Middle frontal gyrus (tissue), 1 donor: ENCODE data around the gene SPTBN2.

Source experiments
- DNase-seq: peaks from one replicate; pipeline ENCODE4 v3.0.0-alpha.2; 2015; ENCODE audit warnings: low spot score; ENCODE audit errors: extremely low spot score

Gene SPTBN2

DNA sequence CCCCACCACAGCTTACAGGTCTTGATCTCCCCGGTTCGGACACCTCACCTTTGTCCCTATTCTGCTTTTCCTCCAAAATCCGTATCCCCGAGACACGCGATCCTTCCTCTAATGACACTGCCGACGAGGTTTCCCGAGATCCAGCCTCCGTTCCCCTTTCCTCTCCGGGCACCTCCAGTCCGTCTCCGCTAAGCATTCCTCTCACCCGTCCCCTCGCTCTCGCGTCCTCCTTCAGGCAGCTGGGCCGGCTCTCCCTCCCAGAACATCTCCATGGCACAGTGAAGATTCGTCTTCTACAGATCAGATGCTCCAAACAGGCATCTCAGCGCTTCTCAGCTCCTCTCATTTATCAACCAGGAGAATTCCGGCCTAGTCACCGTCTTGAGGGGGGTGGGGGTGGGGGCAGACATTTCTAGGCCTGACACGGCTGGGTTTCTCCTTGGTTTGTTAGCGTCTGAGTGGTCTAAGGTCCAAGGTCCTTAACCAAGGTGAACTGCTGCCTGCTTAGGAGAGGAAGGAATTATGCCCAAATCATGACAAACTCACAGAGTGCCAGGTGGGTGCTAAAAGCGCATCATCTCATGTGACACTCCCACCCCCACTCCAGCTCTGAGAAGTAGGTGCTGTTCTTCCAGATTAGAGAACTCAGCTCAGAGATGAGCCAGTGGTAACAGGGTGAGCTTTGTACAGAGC, at the start of gene SPTBN2:
Gene SPTBN2, minus strand, starts transcription at position 524 of the 693 bp plus-strand sequence. CDS start 7,976 bp downstream, outside the sequence.
- peak; percentile 37 for DNase-seq

- no peak for DNase-seq
These were observed 39.8 kb upstream of the SPTBN2 start for GRCh38 chr11:66768818-66769217.

- no peak for DNase-seq
These were observed 39.1 kb upstream of the SPTBN2 start for GRCh38 chr11:66768088-66768521.

DNA sequence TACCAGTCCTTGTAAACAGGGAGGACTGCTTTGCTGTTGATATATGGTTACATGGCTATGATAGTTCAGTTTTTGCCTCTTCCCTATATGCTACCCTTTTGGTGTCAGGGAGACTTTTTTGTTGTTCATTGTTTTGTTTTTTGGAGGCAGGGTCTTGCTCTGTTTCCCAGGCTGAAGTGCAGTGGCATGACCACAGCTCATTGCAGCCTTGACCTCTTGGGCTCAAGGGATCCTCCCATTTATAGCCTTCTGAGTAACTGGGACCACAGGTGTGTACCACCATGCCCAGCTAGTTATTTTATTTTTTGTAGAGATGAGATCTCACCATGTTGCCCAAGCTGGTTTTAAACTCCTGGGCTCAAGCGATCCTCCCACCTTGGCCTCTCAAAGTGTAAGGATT, 38.6 kb upstream of the SPTBN2 start:
- DNase-seq = no peak

GRCh38 chr11:66766681-66767080, 37.7 kb upstream of the SPTBN2 start:
- no peak for DNase-seq

DNA sequence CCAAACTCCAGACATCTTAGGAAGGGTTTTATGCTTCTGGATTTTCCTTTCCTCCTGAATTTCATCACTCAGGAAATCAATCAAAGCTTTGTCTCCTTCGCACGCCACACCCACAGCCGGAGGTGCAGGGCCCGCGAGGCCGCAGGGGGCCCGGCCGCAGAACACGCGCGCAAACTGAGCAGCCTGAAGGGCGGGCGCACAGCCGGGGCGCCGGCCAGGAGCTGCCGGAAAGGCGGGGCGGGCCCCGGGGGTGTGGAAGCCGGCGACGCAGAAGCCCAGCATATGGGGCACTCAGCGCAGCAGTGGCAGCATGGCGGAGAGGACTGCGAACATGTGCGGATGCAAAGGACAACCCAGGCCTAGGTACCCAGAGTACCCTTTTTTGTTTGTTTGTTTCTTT, 33.1 kb upstream of the SPTBN2 start:
- DNase-seq = no peak

DNA sequence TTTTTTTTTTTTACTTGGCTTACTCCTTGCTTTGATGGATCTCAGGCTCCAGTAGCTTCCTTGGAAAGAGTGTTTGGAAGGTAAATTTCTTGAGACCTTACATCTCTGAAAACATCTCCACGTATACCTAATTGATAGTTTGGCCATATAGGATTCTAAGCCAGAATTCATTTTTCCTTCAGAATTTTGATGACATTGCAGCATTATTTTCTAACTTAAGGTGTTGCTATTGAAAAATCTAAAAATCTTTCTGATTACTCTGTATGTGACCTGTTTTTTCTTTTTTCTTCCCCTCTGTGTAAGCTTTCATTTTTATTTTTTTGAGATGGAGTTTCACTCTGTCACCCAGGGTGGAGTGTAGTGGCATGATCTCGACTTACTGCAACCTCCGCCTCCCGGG, 23.1 kb upstream of the SPTBN2 start:
- DNase-seq = no peak

GRCh38 chr11:66749091-66749490, 20.1 kb upstream of the SPTBN2 start:
- DNase-seq = no peak

DNA sequence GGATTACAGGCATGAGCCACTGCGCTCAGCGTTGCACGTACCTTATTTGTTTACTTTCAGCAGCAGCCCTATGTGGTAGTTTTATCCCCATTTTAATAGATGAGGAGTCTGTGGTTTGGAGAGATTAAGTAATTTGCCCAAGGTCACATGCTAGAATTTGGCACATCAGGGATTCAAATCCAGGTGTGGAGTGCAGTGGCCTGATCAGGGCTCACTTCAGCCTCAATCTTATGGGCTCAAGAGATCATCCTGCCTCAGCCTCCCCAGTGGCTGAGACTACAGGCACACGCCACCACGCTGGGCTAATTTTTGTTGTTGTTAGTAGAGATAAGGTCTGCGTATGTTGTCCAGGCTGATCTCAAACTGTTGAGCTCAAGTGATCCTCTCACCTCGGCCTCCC, 18.5 kb upstream of the SPTBN2 start:
- DNase-seq = no peak

DNA sequence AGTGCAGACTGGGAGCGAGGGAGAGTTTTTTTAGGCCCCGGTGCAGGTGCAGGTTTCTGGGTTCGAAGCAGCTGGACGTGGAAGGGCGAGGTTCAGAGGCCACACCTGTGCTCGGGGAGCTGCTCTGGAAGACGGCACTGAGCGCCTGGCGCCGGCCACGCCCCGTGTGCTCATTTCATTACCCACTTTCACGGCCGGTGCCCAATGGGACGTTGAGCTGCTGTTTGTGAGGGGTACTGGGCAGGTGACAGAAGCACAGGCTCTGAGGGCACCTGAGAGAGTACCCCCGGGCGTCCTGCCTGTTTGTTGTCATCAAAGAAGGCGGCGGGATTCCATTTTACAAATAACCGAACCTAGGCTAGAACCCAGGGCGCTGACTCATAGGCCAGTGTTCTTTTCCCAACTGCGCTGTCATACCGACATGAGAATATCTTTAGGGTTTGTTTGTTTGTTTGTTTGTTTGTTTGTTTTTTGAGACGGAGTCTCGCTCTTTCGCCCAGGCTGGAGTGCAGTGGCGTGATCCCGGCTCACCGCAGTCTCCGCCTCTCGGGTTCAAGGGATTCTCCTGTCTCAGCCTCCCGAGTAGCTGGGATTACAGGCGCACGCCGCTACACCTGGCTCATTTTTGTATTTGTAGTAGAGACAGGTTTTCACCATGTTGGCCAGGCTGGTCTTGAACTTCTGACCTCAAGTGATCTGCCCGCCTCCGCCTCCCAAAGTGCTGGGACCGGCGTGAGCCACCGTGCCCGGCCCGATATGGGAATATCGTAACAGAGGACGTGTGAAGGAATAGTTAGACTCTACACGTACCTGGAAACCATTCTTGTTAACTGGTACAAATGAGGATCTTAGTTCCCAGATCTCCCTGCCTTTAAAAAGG, 16.6 kb upstream of the SPTBN2 start:
- no peak for DNase-seq

- DNase-seq = peak; percentile 65
These were observed 15.7 kb upstream of the SPTBN2 start for GRCh38 chr11:66744485-66745355.

DNA sequence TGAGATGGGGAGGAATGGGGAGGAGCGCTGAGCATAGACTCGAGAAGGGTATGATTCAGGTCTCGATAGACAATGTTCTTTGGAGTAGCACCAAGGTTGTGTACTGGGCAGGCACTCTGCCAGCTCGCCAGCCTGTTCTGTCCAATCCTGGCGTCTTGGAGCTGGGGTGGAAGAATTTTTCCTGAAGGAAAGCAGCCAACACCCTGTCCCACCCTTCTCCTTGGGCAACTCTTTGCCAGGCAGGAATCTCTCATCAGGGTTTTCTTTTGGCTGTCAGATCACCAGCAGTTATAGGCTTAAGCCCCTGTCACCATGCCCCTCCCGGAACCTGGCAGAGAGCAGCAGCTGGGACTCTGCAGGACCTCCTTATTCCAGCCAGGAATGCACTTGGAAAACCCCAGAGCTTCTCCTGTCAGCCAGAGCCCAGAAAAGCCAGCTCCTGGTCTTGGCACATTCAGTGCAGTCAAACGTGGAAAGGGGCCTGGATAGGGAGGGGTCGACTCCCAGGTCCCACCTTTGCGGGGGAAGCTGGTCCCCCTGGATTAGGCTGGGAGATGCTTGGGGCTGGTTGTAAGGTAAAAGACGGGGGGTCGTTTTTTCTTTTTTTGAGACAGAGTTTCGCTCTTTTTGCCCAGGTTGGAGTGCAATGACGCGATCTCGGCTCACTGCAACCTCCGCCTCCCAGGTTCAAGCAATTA, 14.4 kb upstream of the SPTBN2 start:
- no peak for DNase-seq

GRCh38 chr11:66741153-66741552, 12.1 kb upstream of the SPTBN2 start:
- no peak for DNase-seq

GRCh38 chr11:66739983-66740382, 11.0 kb upstream of the SPTBN2 start:
- no peak for DNase-seq

GRCh38 chr11:66734215-66734614, 5.2 kb upstream of the SPTBN2 start:
- DNase-seq = no peak

GRCh38 chr11:66729447-66729846, 431 bp upstream of the SPTBN2 start:
- DNase-seq = no peak

DNA sequence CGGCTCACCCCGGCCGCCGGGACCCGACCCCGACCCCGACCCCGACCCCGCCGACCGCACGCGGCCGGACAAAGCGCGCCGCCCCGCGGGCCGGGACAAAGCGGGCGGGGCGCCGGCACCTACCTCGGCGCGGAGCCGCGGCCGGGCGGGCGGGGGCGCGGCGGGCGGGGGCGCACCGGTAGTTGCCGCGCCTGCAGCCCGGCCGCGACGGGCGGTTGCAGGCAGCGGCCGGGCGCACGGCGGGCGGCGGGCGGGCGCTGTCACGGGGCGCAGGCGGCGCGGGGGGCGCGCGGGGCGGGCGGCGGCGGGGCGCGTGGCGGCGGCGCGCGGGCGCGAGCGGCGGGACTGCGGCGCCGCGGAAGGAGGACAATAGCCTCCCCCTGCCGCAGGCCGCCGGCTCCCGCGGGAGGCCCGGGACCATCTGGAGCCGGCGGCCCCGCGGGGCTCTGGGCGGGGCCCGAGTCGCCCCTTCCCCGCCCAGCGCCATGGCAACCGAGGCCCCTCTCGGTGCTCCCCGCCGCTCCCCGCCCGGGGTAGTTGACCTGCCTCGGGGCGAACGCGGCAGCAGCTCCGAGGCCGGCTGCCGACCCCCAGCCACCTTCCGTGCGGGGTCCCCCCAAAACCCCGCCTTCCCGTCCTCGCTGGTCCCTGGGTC, 851 bp downstream of the SPTBN2 start:
- no peak for DNase-seq

DNA sequence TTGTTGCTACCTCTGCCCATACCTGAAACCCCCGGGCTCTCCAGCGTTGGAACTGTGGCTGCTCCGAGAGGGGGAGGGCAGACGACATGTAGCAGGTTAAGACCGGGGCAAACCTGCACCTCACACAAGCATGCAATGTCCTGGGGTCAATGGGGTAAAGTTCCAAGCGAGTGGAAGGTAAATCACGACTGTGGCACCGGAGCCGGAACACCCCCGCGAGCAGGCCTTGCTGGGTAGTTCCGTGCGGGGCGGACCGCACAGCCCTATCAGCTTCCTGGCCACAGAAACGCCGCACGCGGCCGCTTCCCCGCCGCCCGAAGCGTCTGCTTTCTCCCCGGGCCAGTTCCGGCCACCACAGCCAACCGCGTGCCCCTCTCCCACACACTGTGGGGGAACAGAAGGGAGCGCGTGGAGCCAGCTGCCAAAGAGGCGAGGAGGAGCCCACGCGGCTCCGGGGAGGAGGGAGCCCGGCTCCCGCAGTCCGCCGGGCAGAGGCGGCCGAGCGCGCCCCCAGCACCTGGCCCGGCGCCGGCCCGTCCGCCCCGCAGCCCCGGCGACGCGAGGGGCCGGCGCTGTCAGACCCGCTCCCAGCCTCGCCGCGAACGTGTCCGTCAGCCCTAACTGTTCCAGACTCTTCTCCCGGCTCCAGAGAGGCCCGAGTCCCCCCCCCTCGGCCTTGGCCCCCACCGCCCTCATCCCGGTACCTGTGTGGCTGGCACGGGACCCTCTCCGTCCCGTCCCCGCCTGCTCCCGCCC, 1.6 kb downstream of the SPTBN2 start:
- DNase-seq = peak; percentile 11

DNA sequence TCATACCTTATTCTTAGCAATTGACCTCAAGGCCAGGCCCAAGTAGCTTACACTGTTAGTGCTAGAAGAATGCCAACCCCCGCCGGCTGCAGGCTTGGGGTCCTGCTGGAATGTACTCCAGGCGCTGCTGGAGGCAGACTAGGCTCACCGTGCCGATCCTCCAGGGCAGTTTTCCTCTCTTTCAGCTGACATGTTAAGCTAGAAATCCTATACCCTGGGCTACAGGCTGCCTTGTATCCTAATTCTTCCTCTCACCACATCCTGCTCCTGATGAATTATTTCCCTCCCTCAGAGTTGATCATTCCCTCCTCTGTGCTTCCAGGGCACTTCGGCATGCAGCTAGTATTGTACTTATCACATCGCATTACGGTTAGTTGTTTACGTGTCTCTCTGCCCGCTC, 3.4 kb downstream of the SPTBN2 start:
- no peak for DNase-seq

- no peak for DNase-seq
These were observed 3.9 kb downstream of the SPTBN2 start for GRCh38 chr11:66725114-66725513.
